Activated T-cell treated with anti-CD3 and anti-CD28 coated beads, Interleukin-2, amount 50 U/mL, for 24 hours (primary cell): ENCODE measurements around the gene FGF21.

Experiments used
- DNase-seq: peaks from one replicate; pipeline ENCODE4 v3.0.0-alpha.2; 2020
- H3K27ac Mint-ChIP-seq: 2 replicates; pipeline ENCODE4 v1.8.0; 2020; ENCODE audit warnings: mild to moderate bottlenecking, mixed read lengths
- H3K27me3 Mint-ChIP-seq: 2 replicates; pipeline ENCODE4 v1.8.0; 2020; ENCODE audit warnings: mixed read lengths
- H3K36me3 Mint-ChIP-seq: 2 replicates; pipeline ENCODE4 v1.8.0; 2020; ENCODE audit warnings: low read depth, mixed read lengths
- H3K4me1 Mint-ChIP-seq: 2 replicates; pipeline ENCODE4 v1.8.0; 2020; ENCODE audit warnings: low read depth, mixed read lengths
- H3K4me3 Mint-ChIP-seq: 2 replicates; pipeline ENCODE4 v1.8.0; 2020; ENCODE audit warnings: mild to moderate bottlenecking, moderate library complexity, mixed read lengths
- H3K9me3 Mint-ChIP-seq: 2 replicates; pipeline ENCODE4 v1.8.0; 2020; ENCODE audit warnings: mixed read lengths

The FGF21 gene

DNA sequence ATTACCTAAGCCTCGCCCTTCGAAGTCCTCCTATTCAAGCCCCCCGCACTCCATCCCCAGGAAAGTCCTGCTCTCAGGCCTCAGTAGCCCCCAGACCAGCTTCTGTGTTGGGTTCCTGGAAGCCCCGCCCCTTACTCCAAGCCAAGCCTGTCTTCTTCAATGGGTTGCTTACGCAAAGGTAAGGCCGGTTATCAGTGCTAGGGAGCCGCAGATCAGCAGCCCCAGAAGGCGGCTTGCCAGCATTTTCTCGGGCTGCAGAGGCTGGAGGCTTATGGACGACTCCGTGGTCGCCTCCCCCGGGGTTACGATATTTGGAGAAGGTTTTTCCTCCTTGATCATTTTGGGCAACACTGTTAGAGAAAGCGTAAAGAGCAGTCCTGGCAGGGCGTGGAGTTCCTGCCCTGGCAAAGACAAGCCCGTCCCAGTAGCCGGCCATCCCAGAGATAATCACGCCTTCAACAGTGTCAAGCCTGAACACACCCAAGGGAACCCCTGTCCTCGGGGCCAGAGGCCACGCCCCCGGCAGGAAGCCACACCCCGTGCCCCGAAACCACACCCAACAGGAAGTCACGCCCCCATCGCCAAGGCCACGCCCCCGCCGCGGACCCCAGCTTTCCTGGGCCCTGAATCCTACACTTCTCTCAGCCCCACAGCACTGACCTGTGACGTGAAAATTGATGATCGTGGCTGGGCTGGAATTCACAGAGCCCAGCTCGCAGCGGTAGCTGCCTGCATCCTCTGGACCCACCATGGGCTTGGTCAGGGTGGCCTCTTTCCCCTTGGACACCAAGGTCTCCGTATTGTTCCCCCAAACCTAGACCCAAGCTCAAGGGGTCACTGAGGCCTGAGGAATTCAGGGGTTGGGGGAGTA, 14.0 kb upstream of the FGF21 start:
- H3K27me3 Mint-ChIP-seq, result peaks cover 31% of the 10 kb centered on the region
- peaks cover 16% of the 10 kb centered on the region for H3K4me1 Mint-ChIP-seq
- no peak overlapping the region for H3K4me3 Mint-ChIP-seq
- no peaks in the 10 kb centered on the region for H3K9me3 Mint-ChIP-seq
- H3K36me3 Mint-ChIP-seq, result no peaks in the 10 kb centered on the region
- peak; percentile 67 for DNase-seq
- H3K27ac Mint-ChIP-seq, result no peak overlapping the region

DNA sequence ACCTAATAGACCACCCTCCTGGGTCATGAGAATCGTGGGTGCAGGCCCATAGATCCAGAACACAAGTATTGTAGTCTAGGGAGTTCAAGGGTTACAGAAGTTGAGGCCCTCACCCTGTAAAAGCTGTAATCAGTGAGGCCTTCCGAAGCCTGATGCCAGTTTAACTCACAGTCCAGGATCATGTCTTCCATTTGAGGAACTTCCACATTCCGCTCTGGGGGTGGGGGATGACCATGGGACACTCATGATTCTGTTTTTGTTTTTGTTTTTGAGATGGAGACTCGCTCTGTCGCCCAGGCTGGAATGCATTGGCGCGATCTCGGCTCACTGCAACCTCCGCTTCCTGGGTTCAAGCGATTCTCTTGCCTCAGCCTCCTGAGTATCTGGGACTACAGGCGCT, 13.2 kb upstream of the FGF21 start:
- no peaks in the 10 kb centered on the region for H3K9me3 Mint-ChIP-seq
- no peak overlapping the region for H3K4me3 Mint-ChIP-seq
- H3K27me3 Mint-ChIP-seq, result peaks cover 34% of the 10 kb centered on the region
- no peaks in the 10 kb centered on the region for H3K36me3 Mint-ChIP-seq
- H3K27ac Mint-ChIP-seq, result no peak overlapping the region
- no peak for DNase-seq
- peaks cover 16% of the 10 kb centered on the region for H3K4me1 Mint-ChIP-seq

DNA sequence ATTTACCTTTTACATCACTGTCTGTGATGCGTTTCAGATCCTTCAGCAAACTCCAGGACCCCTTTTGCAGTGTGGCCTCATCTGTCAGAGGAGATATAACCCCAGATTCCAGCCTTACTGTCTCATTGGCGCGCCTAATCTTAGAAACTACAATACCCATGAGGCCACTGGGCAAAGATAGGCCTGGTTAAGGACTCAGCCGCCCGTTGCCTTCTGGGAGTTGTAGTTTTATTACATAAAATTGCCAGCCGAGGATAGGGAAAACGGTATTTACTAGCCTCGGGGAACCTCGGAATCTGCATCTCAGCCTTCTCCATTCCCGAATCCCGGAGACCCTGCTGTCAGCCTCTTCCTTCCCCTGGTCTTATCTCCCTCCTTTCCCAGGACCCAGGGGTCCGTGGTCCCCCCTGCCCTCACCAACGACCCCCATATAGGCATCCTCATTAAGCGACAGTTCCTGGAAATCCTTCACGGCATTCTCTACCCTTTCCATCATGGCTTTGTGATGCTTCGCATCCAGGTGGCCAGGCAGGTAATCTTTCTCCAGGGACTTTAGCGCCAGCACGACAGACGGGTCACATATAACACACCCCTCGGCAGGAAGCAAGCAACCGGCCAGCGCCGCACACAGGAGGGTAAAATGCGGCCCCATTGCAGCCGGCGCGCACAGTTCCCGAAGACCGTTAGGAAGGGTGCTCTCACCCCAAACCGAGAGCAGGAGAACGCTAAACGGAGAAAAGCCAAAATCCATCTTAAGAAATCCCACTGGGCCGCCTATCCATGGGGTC, 9.9 kb upstream of the FGF21 start:
- Mint-ChIP-seq H3K27me3 (peaks cover 27% of the 10 kb centered on the region), H3K4me1 (peaks cover 11% of the 10 kb centered on the region), H3K9me3 (no peaks in the 10 kb centered on the region), H3K4me3 (no peak overlapping the region), H3K36me3 (no peaks in the 10 kb centered on the region), H3K27ac (no peak overlapping the region)
- no peak for DNase-seq

DNA sequence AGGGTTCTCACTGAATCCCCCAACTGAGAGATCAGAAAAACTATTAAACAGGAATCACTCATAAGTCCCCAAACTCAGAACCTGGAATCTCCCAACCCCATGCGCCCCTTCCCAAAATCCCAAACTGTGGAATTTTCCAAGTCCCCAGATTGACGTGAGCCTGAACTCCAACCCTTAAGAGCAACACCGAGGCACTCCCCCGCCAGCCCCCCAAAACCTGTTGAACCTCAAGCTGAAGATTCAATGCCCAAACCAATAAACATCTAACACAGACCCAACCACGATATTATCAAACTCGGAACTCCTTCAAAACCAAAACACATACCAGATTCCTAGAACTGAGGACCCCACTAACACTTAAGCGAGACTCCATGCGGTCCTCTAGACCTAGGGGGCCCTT, 9.2 kb upstream of the FGF21 start:
- no peak for DNase-seq
- peaks cover 24% of the 10 kb centered on the region for H3K27me3 Mint-ChIP-seq

DNA sequence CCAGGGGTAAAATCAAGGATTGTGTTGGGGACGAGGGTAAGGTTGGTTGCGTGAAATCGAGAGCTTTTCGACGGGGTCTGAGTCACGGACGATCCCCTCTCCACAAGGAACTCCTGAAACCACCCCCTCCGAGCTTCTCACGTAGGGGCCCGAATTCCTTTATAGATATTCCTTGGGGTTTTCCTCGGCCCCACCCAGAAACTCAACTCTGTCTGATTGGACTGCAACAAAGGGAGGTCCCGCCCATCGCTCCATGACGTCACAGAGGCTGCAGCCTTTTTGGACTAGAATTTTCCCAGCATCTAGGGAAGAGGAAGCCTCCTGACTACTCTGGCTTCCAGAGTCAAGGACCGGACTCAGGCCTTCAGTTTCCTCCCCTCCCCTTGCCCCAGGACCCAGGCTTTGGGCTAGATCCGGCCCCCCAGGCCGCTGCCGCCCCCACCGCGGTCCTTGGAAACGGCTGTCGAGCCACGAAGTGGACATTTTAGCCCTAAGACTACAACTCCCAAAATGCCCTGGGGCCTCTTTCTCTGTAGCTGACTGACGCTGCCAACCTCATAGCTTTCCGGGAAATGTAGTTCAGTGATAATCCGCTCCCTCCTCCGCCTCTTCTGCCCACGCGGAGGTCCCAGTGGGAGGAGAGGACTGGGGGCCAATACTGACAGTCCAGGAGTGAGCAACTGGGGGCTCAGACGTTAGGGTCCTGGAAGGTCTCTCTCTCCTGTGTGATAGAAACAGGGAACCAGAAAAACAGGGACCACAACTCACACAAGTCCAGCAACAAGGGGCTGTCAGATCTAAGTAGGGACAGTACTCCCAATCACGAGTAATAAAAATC, 8.4 kb upstream of the FGF21 start, which contains the start of gene IZUMO1:
Gene IZUMO1 (minus strand): TSS at position 172 of the 838 bp plus-strand sequence. CDS start 1,050 bp downstream, outside the sequence.
- peak within 1 kb of the TSS; percentile 38 for H3K4me3 Mint-ChIP-seq
- no peaks in the 10 kb centered on the region for H3K36me3 Mint-ChIP-seq
- no peaks in the 10 kb centered on the region for H3K9me3 Mint-ChIP-seq
- peak within 1 kb of the TSS; percentile 69 for H3K27ac Mint-ChIP-seq
- peaks cover 8% of the 10 kb centered on the region for H3K4me1 Mint-ChIP-seq
- DNase-seq, result peak; percentile 62
- peaks cover 25% of the 10 kb centered on the region for H3K27me3 Mint-ChIP-seq

More for the DNA sequence above, 9.2 kb upstream of the FGF21 start:
- Mint-ChIP-seq H3K9me3 (no peaks in the 10 kb centered on the region), H3K36me3 (no peaks in the 10 kb centered on the region), H3K4me1 (peaks cover 11% of the 10 kb centered on the region), H3K4me3 (no peak overlapping the region), H3K27ac (no peak overlapping the region)

DNA sequence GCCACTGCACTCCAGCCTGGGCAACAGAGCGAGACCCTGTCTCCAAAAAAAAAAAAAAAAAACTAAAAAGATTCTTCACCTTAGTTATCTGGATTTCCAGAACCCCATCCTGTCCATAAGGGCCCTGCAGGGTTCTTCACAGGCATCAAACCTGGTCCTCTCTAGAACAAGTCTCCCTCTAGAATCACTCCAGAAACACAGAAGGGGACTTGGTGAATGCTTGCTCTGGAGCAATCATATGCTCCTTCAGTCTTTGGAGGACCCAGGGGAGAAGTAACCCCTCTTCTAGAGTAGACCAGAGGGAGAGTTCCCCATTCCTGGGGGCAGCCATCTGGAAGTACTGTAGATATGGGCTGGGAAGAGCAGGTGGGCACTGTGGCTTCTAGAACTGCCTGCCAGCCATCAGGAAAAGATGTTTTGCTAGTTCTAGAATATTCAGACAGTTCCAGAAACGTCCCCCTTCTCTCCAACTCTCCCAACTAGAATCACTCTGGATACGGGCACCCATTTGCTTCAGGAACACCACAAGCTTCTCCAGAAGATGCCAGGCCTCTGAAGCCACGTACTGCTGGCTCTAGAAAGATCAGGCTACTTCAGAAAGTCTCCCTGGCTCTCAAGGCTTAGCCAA, 5.6 kb upstream of the FGF21 start:
- H3K4me1 Mint-ChIP-seq, result peaks cover 21% of the 10 kb centered on the region
- H3K4me3 Mint-ChIP-seq, result no peak overlapping the region
- DNase-seq, result no peak
- peaks cover 40% of the 10 kb centered on the region for H3K27me3 Mint-ChIP-seq
- H3K9me3 Mint-ChIP-seq, result no peaks in the 10 kb centered on the region
- no peaks in the 10 kb centered on the region for H3K36me3 Mint-ChIP-seq
- H3K27ac Mint-ChIP-seq, result no peak overlapping the region

DNA sequence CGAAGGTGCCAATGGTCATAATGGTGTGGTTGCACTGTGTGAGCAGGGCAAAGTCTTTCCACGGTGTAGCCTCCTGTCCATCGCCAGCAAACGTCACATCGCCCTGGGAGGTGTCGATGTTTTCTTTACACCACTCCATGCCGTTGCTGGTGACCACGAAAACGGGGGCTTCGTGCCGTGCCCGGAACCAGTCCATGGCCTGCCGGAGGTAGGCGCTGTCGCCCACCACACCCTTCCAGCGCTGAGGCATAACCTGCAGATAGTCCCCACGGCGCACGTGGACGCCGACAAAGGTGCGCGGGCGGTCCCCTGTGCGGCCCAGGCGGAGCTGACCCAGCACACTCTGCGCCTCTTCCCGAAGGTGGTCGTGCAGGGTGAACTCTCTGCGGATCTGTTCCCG, 5.0 kb upstream of the FGF21 start:
- Mint-ChIP-seq H3K4me1 (peaks cover 21% of the 10 kb centered on the region), H3K4me3 (no peak overlapping the region), H3K36me3 (no peaks in the 10 kb centered on the region), H3K27ac (no peak overlapping the region), H3K9me3 (no peaks in the 10 kb centered on the region), H3K27me3 (peaks cover 41% of the 10 kb centered on the region)
- DNase-seq, result no peak

DNA sequence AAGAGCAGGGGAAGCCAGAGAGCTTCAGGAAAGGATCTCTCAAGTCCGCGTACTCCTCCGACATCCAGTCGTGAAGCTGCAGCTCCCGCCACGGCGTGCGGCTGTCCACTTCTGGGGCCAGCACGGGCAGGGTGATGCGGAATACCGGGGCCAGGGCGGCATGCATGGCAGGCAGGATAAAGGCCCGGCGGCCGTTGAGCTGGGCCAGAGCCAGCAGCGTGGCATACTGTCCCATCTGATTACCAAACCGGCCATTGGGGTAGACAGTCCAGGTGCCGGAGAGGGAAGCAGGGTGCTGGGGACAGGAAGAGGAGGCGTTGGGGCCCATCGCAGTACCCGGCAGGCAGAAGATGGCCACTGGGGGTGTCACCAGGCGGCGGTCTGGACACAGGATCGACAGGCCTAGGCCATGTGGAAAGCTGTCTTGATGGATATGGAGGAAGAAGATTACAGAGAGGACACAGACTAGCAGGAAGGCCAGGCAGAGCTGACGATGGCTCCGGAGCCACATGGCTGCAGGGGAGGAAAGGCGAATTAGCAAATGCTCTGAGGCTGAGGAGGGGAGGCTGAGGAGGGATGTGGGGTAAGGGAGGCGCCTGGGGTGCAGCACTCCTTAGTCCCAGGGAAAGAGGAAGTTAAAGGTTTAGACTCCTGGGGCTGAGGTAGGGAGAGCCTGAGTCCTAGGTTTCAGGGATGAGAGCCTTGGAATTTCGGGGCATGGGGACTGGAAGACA, 4.4 kb upstream of the FGF21 start:
- Mint-ChIP-seq H3K4me1 (peaks cover 18% of the 10 kb centered on the region), H3K27me3 (peaks cover 36% of the 10 kb centered on the region), H3K27ac (no peak overlapping the region), H3K9me3 (no peaks in the 10 kb centered on the region), H3K36me3 (no peaks in the 10 kb centered on the region), H3K4me3 (no peak overlapping the region)
- no peak for DNase-seq

DNA sequence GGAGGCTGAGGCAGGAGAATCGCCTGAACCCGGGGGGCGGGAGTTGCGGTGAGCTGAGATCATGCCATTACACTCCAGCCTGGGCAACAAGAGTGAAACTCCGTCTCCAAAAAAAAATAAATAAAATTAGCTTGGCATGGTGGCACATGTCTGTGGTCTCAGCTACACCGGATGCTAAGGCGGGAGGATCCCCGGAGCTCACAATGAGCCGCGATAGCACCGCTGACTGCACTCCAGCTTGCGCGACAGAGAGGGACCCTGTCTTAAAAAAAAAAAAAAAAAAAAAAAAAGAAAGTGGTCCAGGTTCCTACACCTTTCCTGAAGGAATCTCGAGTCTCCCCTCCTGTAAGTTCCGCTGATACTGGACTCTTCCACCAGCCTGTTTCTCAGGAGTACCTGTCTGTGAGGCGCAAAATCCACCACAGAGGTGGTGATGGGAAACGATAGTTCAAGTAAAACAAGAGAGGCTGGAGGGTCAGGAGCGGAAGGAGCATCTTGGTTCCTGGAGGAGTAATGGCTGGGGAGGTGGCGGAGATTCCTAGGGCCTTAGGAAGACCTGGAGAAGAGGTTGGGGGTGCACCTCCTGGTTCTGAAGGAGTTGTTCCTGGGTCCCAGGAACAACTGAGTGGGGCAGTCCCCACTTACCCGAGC, 3.4 kb upstream of the FGF21 start:
- H3K36me3 Mint-ChIP-seq, result no peaks in the 10 kb centered on the region
- H3K4me1 Mint-ChIP-seq, result peaks cover 15% of the 10 kb centered on the region
- peak overlapping the region; percentile 64 for H3K4me3 Mint-ChIP-seq
- no peaks in the 10 kb centered on the region for H3K9me3 Mint-ChIP-seq
- peaks cover 31% of the 10 kb centered on the region for H3K27me3 Mint-ChIP-seq
- H3K27ac Mint-ChIP-seq, result peak overlapping the region; percentile 26
- DNase-seq, result no peak

DNA sequence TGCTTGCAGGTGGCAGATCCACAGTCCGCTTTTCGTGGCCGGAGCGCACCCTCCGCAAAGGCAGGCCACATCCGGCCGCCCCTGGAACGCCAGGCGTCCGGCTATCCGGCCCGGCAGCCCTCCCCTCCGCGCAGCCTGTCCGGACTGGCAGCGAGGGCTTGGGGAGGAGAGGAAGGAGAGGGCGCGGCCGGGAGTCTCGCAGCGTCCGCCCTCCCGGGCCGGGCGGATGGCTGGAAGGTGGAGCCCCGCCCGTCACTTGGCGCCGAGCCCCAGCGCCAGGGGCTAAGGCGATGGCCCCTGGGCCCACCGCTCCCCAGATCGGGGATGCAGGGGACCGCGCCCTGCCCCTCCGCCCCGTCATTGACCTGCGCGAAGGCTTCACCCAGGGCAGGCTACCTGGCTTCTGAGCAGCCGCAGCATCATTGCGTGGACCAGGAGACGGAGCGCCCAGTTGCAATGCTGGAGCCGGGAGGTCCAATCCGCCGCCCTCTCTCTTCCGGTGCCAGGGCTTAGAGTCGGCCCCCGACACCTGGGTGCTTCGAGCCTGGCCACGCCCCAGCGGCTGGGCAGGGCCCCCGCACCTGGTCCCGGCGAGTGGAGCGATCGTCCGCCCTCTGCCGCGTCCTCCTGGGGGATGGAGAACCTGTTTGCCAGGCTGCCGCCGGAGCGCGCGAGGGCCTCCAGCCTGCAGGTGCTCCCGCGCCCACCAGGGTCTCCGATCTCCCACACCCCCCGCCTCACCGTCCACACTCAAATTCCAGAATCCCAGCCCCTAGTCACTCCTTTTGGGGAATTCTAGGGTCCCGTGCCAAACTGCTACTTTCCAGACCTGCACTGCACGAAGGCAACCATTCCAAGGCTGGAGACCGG, 2.6 kb upstream of the FGF21 start, which contains the start of gene FUT1:
Gene FUT1 (minus strand): TSS at position 146 of the 870 bp plus-strand sequence. CDS start 1,360 bp downstream, outside the sequence.
- peak; percentile 60 for DNase-seq
- Mint-ChIP-seq H3K9me3 (no peaks in the 10 kb centered on the region), H3K4me3 (peak within 1 kb of the TSS; percentile 64), H3K4me1 (peaks cover 13% of the 10 kb centered on the region), H3K27ac (peak within 1 kb of the TSS; percentile 26), H3K27me3 (peaks cover 31% of the 10 kb centered on the region), H3K36me3 (no peaks in the 10 kb centered on the region)

DNA sequence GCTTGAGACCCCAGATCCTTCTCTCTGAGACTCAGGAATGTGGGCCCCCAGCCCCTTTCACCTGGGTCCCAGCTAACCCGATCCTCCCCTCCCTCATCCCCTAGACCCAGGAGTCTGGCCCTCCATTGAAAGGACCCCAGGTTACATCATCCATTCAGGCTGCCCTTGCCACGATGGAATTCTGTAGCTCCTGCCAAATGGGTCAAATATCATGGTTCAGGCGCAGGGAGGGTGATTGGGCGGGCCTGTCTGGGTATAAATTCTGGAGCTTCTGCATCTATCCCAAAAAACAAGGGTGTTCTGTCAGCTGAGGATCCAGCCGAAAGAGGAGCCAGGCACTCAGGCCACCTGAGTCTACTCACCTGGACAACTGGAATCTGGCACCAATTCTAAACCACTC, 463 bp downstream of the FGF21 start:
- DNase-seq, result no peak
- Mint-ChIP-seq H3K9me3 (no peaks in the 10 kb centered on the region), H3K4me3 (no peak overlapping the region), H3K27ac (no peak overlapping the region), H3K36me3 (no peaks in the 10 kb centered on the region), H3K4me1 (peaks cover 17% of the 10 kb centered on the region), H3K27me3 (peaks cover 37% of the 10 kb centered on the region)

DNA sequence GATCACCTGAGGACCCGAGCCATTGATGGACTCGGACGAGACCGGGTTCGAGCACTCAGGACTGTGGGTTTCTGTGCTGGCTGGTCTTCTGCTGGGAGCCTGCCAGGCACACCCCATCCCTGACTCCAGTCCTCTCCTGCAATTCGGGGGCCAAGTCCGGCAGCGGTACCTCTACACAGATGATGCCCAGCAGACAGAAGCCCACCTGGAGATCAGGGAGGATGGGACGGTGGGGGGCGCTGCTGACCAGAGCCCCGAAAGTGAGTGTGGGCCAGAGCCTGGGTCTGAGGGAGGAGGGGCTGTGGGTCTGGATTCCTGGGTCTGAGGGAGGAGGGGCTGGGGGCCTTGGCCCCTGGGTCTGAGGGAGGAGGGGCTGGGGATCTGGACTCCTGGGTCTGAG, 888 bp downstream of the FGF21 start:
- Mint-ChIP-seq H3K4me3 (no peak overlapping the region), H3K9me3 (no peaks in the 10 kb centered on the region), H3K36me3 (no peaks in the 10 kb centered on the region), H3K27me3 (peaks cover 36% of the 10 kb centered on the region), H3K27ac (no peak overlapping the region), H3K4me1 (peaks cover 17% of the 10 kb centered on the region)
- DNase-seq, result no peak
